ENCODE results near the gene CNPY1. TPM values are rescaled to one million over a fixed set of nuclear protein-coding genes. Genes with fewer than 3 reads are reported as not detected.

The CNPY1 gene
- total RNA-seq, 1 experiment from 2014 or later = not detected

DNA sequence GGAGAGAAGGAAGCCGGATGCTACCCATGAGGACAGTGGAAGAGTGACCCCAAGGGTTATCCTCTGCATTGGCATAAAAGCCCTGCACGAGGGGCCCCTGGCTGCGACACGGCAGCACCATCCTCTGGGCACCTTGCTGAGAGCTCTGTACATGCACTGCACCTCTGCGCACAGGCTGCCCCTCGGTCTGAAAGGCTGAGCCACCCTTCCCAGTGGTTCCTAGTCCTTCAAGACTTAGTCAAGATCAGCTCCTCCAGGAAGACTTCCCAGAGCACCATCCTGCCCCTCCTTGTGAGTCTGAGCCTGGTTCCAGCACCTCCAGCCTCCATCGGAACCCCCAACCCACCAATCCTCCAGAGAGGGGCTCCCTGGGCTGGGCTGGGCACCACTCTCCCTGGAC lies 37.9 kb upstream of the CNPY1 start:
- intact Hi-C loops (cut with micrococcal nuclease; ENCODE audit: unreplicated experiment) (no loop called here), in situ Hi-C loops (cut with HindIII; ENCODE audit: low pct_unique_long_range_greater_than_20kb, low sequenced_read_pairs) (loop anchor here (5.0 kb wide), 1 partner anchor 58 kb away; the partner anchor contains the start of gene RBM33)
- no peak for ATAC-seq
- Histone ChIP-seq H3K4me3 (ENCODE audit: low read depth in 2 of 2, low read length in 2 of 2) (no peak overlapping the region), H3K27me3 (ENCODE audit: control insufficient read depth, insufficient read depth, low read length) (peaks cover 5% of the 10 kb centered on the region), H3K9me3 (ENCODE audit: control insufficient read depth, insufficient read depth, low read depth, low read length) (no peaks in the 10 kb centered on the region), H3K4me1 (ENCODE audit: control insufficient read depth, insufficient read depth, low read length) (no peaks in the 10 kb centered on the region), H3K27ac (ENCODE audit: low read length) (no peak overlapping the region), H3K36me3 (ENCODE audit: control insufficient read depth, insufficient read depth, low read length) (no peaks in the 10 kb centered on the region)
- POLR2A ChIA-PET = no interaction called here
- TF ChIP-seq TCF7L2 (IDR thresholded peaks at IDR 0.05; ENCODE audit: low read depth, low read length) (no peak), POLR2AphosphoS5 (IDR thresholded peaks at IDR 0.05; ENCODE audit: low read depth, low read length) (no peak), SIN3A (IDR thresholded peaks at IDR 0.05; ENCODE audit: borderline replicate concordance, insufficient read depth, low read depth, low read length) (no peak)
- TF ChIP-seq, protein P1, sequence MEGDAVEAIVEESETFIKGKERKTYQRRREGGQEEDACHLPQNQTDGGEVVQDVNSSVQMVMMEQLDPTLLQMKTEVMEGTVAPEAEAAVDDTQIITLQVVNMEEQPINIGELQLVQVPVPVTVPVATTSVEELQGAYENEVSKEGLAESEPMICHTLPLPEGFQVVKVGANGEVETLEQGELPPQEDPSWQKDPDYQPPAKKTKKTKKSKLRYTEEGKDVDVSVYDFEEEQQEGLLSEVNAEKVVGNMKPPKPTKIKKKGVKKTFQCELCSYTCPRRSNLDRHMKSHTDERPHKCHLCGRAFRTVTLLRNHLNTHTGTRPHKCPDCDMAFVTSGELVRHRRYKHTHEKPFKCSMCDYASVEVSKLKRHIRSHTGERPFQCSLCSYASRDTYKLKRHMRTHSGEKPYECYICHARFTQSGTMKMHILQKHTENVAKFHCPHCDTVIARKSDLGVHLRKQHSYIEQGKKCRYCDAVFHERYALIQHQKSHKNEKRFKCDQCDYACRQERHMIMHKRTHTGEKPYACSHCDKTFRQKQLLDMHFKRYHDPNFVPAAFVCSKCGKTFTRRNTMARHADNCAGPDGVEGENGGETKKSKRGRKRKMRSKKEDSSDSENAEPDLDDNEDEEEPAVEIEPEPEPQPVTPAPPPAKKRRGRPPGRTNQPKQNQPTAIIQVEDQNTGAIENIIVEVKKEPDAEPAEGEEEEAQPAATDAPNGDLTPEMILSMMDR (IDR thresholded peaks at IDR 0.05) = no peak
- TF ChIP-seq, protein P2, sequence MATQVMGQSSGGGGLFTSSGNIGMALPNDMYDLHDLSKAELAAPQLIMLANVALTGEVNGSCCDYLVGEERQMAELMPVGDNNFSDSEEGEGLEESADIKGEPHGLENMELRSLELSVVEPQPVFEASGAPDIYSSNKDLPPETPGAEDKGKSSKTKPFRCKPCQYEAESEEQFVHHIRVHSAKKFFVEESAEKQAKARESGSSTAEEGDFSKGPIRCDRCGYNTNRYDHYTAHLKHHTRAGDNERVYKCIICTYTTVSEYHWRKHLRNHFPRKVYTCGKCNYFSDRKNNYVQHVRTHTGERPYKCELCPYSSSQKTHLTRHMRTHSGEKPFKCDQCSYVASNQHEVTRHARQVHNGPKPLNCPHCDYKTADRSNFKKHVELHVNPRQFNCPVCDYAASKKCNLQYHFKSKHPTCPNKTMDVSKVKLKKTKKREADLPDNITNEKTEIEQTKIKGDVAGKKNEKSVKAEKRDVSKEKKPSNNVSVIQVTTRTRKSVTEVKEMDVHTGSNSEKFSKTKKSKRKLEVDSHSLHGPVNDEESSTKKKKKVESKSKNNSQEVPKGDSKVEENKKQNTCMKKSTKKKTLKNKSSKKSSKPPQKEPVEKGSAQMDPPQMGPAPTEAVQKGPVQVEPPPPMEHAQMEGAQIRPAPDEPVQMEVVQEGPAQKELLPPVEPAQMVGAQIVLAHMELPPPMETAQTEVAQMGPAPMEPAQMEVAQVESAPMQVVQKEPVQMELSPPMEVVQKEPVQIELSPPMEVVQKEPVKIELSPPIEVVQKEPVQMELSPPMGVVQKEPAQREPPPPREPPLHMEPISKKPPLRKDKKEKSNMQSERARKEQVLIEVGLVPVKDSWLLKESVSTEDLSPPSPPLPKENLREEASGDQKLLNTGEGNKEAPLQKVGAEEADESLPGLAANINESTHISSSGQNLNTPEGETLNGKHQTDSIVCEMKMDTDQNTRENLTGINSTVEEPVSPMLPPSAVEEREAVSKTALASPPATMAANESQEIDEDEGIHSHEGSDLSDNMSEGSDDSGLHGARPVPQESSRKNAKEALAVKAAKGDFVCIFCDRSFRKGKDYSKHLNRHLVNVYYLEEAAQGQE (IDR thresholded peaks at IDR 0.05; ENCODE audit: insufficient read depth in 1 of 2, low read depth in 2 of 2, low read length in 1 of 2) = no peak
- CTCF ChIA-PET = interaction anchor here (0.6 kb wide), 1 partner anchor 29 kb away, joined by 8 read pairs; no protein-coding TSS in a partner anchor
- no peak for DNase-seq (ENCODE audit: low read depth, low spot score)
- no TSS peak for BruUV-seq (replicated peaks)

DNA sequence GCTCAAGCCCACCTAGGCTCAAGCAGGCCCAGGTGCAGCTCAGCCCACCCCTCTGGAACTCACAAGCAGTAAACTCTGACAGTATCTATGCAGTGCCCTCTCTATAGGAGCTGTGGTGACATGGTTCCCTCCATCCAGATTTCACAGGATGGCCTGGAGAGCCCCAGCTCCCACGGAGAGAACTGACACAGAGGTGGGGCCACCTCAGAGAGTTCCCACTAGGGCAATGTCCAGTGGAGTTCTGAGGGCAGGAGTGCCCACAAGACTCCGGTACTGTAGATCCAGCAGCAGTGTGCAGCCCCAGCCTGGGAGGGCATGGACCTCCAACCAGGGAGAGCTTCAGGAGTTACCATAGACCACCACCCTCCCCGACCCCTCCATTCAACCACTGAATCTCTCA lies 37.3 kb upstream of the CNPY1 start:
- H3K9me3 ChIP-seq (ENCODE audit: control insufficient read depth, insufficient read depth, low read depth, low read length) = no peaks in the 10 kb centered on the region
- no TSS peak for BruUV-seq (replicated peaks)
- H3K27me3 ChIP-seq (ENCODE audit: control insufficient read depth, insufficient read depth, low read length) = peaks cover 5% of the 10 kb centered on the region
- no peak overlapping the region for H3K27ac ChIP-seq (ENCODE audit: low read length)
- ChIA-PET POLR2A (no interaction called here), CTCF (interaction anchor here (0.5 kb wide), 1 partner anchor 393 kb away, joined by 9 read pairs; no protein-coding TSS in a partner anchor)
- intact Hi-C loops (cut with micrococcal nuclease; ENCODE audit: unreplicated experiment) (no loop called here), in situ Hi-C loops (cut with HindIII; ENCODE audit: low pct_unique_long_range_greater_than_20kb, low sequenced_read_pairs) (loop anchor here (5.0 kb wide), 1 partner anchor 59 kb away; the partner anchor contains the start of gene RBM33)
- H3K36me3 ChIP-seq (ENCODE audit: control insufficient read depth, insufficient read depth, low read length) = no peaks in the 10 kb centered on the region
- TF ChIP-seq, protein P1 (IDR thresholded peaks at IDR 0.05) = no peak
- TF ChIP-seq POLR2AphosphoS5 (IDR thresholded peaks at IDR 0.05; ENCODE audit: low read depth, low read length) (no peak), SIN3A (IDR thresholded peaks at IDR 0.05; ENCODE audit: borderline replicate concordance, insufficient read depth, low read depth, low read length) (no peak), TCF7L2 (IDR thresholded peaks at IDR 0.05; ENCODE audit: low read depth, low read length) (no peak)
- TF ChIP-seq, protein P2 (IDR thresholded peaks at IDR 0.05; ENCODE audit: insufficient read depth in 1 of 2, low read depth in 2 of 2, low read length in 1 of 2) = no peak
- H3K4me1 ChIP-seq (ENCODE audit: control insufficient read depth, insufficient read depth, low read length) = no peaks in the 10 kb centered on the region
- DNase-seq (ENCODE audit: low read depth, low spot score) (no peak), ATAC-seq (no peak)
- no peak overlapping the region for H3K4me3 ChIP-seq (ENCODE audit: low read depth in 2 of 2, low read length in 2 of 2)

Data from Panc1 (cell line).